ENCODE results near the gene ASCL3. TPM values are rescaled to one million over a fixed set of nuclear protein-coding genes. Genes with fewer than 3 reads are reported as not detected.

ASCL3 gene
- total RNA-seq, 4 donors from 2014 or later: not detected

GRCh38 chr11:8934742-8935488 is 7.9 kb downstream of the ASCL3 start:
- intact Hi-C loops (cut with DNase I): no loop called here
- Histone ChIP-seq H3K9me3 (no peaks in the 10 kb centered on the region), H3K4me3 (replicated peaks in 1 of 3) (no peak overlapping the region), H3K4me1 (peaks cover 0 to 4% of the 10 kb centered on the region in 2 donors), H3K36me3 (no peaks in the 10 kb centered on the region), H3K27ac (no peak overlapping the region), H3K27me3 (no peaks in the 10 kb centered on the region)
- TF ChIP-seq CTCF (IDR thresholded peaks at IDR 0.05) (no peak), POLR2A (IDR thresholded peaks at IDR 0.05) (no peak)
- 73 to 79% methylated on average over 14 of the region's 14 CpGs for WGBS, 2 donors
- DNase-seq: no peak

- no peak for DNase-seq
- Histone ChIP-seq H3K4me1 (peaks cover 0 to 4% of the 10 kb centered on the region in 2 donors), H3K9me3 (no peaks in the 10 kb centered on the region), H3K27ac (no peak overlapping the region), H3K4me3 (replicated peaks in 1 of 3) (no peak overlapping the region), H3K36me3 (no peaks in the 10 kb centered on the region), H3K27me3 (no peaks in the 10 kb centered on the region)
- intact Hi-C loops (cut with DNase I): no loop called here
- WGBS, 2 donors: 94 to 95% methylated on average over 6 of the region's 6 CpGs
- TF ChIP-seq POLR2A (IDR thresholded peaks at IDR 0.05) (no peak), CTCF (IDR thresholded peaks at IDR 0.05) (no peak)
These were observed 8.9 kb downstream of the ASCL3 start for GRCh38 chr11:8933931-8934330.

GRCh38 chr11:8932564-8933180 is 10.1 kb downstream of the ASCL3 start, which contains the start of gene C11orf16:
TSS of gene C11orf16 (minus strand) at chr11:8932947. CDS start at chr11:8932308, 639 bp downstream.
- no peak for TF ChIP-seq CTCF (IDR thresholded peaks at IDR 0.05)
- no peak for TF ChIP-seq POLR2A (IDR thresholded peaks at IDR 0.05)
- no peaks in the 10 kb centered on the region for H3K36me3 ChIP-seq
- no peaks in the 10 kb centered on the region for H3K9me3 ChIP-seq
- H3K4me3 ChIP-seq (replicated peaks in 1 of 3): no peak within 1 kb of the TSS
- DNase-seq: no peak
- WGBS, 2 donors: 73 to 86% methylated on average over 12 of the region's 12 CpGs
- no peak within 1 kb of the TSS for H3K27ac ChIP-seq
- H3K27me3 ChIP-seq: no peaks in the 10 kb centered on the region
- intact Hi-C loops (cut with DNase I): no loop called here
- peaks cover 0 to 4% of the 10 kb centered on the region in 2 donors for H3K4me1 ChIP-seq

GRCh38 chr11:8930456-8931175 is 12.2 kb downstream of the ASCL3 start:
- intact Hi-C loops (cut with DNase I): no loop called here
- Histone ChIP-seq H3K36me3 (no peaks in the 10 kb centered on the region), H3K27me3 (no peaks in the 10 kb centered on the region), H3K4me3 (replicated peaks in 1 of 3) (no peak overlapping the region), H3K4me1 (no peaks in the 10 kb centered on the region), H3K9me3 (no peaks in the 10 kb centered on the region), H3K27ac (no peak overlapping the region)
- DNase-seq: no peak
- no peak for TF ChIP-seq CTCF (IDR thresholded peaks at IDR 0.05)
- TF ChIP-seq POLR2A (IDR thresholded peaks at IDR 0.05): no peak
- WGBS, 2 donors: 95 to 96% methylated on average over 12 of the region's 12 CpGs

Measured in thyroid gland (tissue), 4 donors.